Neural cell (in vitro differentiated cells): ENCODE results near the gene HDHD3. TPM values are rescaled to one million over a fixed set of nuclear protein-coding genes. Genes with fewer than 3 reads are reported as not detected.
"Not testable (repeated sequence)": the region's sequence is repeated elsewhere in the genome, so short reads cannot be mapped to it uniquely, and the experiment has no call there.

Experiments used
- H2AFZ ChIP-seq: fragments of 200-600, 300-800 bp; sonication (generic), shearing (Covaris generic); 2 replicates; pipeline ENCODE4 v1.6.0; 2014; ENCODE audit warnings: low read depth, mild to moderate bottlenecking, antibody characterized with exemption, low read length, moderate library complexity
- H3F3A ChIP-seq: fragments of 200-600 bp; shearing (Covaris generic); 2 replicates; pipeline ENCODE4 v1.6.1; 2016; ENCODE audit warnings: mild to moderate bottlenecking, moderate library complexity, mixed read lengths, antibody characterized with exemption, low read length; ENCODE audit not compliant: insufficient read depth, poor library complexity, severe bottlenecking
- H3K27ac ChIP-seq: fragments of 200-600, 300-800 bp; sonication (generic), shearing (Covaris generic); 2 replicates; pipeline ENCODE4 v1.5.1; 2014; ENCODE audit warnings: mild to moderate bottlenecking, low read length, moderate library complexity
- H3K27me3 ChIP-seq: fragments of 300-800, 200-600 bp; sonication (generic), shearing (Covaris generic); 2 replicates; pipeline ENCODE4 v1.6.0; 2014; ENCODE audit warnings: mild to moderate bottlenecking, low read depth, low read length, moderate library complexity; ENCODE audit not compliant: insufficient read depth
- H3K36me3 ChIP-seq: fragments of 300-800, 200-600 bp; sonication (generic), shearing (Covaris generic); 2 replicates; pipeline ENCODE4 v1.5.1; 2014; ENCODE audit warnings: mild to moderate bottlenecking, antibody characterized with exemption, low read length, moderate library complexity; ENCODE audit not compliant: insufficient read depth
- H3K4me2 ChIP-seq: fragments of 300-800, 200-600 bp; sonication (generic), shearing (Covaris generic); 2 replicates; pipeline ENCODE4 v1.6.0; 2014; ENCODE audit warnings: mild to moderate bottlenecking, low read length
- H3K4me3 ChIP-seq: fragments of 300-800, 200-600 bp; sonication (generic), shearing (Covaris generic); 2 replicates; pipeline ENCODE4 v1.5.1; 2014; ENCODE audit warnings: mild to moderate bottlenecking, low read length, moderate library complexity
- H3K79me2 ChIP-seq: fragments of 200-600 bp; shearing (Covaris generic); replicated peaks from 2 replicates; pipeline ENCODE4 v1.6.0; 2014; ENCODE audit warnings: mild to moderate bottlenecking, low read length, moderate library complexity; ENCODE audit not compliant: insufficient read depth
- H3K9ac ChIP-seq: fragments of 300-800, 200-600 bp; sonication (generic), shearing (Covaris generic); 2 replicates; pipeline ENCODE4 v1.6.1; 2016; ENCODE audit warnings: mild to moderate bottlenecking, low read length, mixed read lengths
- H3K9me2 ChIP-seq: fragments of 200-600 bp; shearing (Covaris generic); 2 replicates; pipeline ENCODE4 v1.6.1; 2016; ENCODE audit warnings: mild to moderate bottlenecking, low read length, mixed read lengths; ENCODE audit not compliant: insufficient read depth
- H3K9me3 ChIP-seq: fragments of 200-600, 300-800 bp; sonication (generic), shearing (Covaris generic); 2 replicates; pipeline ENCODE4 v1.6.1; 2016; ENCODE audit warnings: mild to moderate bottlenecking, mixed run types, low read length, moderate library complexity, mixed read lengths
- H4K20me1 ChIP-seq: fragments of 200-600 bp; shearing (Covaris generic); 2 replicates; pipeline ENCODE4 v1.6.1; 2016; ENCODE audit warnings: mild to moderate bottlenecking, mixed run types; ENCODE audit not compliant: insufficient read depth
- EP300 ChIP-seq: fragments of 450-650 bp; conservative IDR thresholded peaks from 2 replicates; pipeline ENCODE4 v1.6.1; 2014; ENCODE audit warnings: antibody characterized with exemption, mild to moderate bottlenecking, moderate library complexity; ENCODE audit not compliant: poor library complexity, severe bottlenecking
- EZH2 ChIP-seq: fragments of 200-600, 300-800 bp; shearing (Covaris generic), sonication (generic); IDR thresholded peaks from 2 replicates; pipeline ENCODE4 v1.6.1; 2014; ENCODE audit warnings: antibody characterized with exemption, low read length, borderline replicate concordance, mild to moderate bottlenecking; ENCODE audit not compliant: insufficient read depth, poor library complexity, severe bottlenecking
- MXI1 ChIP-seq: fragments of 450-650 bp; conservative IDR thresholded peaks from 2 replicates; pipeline ENCODE4 v1.6.1; 2014; ENCODE audit warnings: antibody characterized with exemption, mild to moderate bottlenecking; ENCODE audit not compliant: poor library complexity, severe bottlenecking
- POLR2AphosphoS5 ChIP-seq: IDR thresholded peaks from 2 replicates; pipeline ENCODE4 v1.6.1; 2012
- RAD21 ChIP-seq: fragments of 450-650 bp; conservative IDR thresholded peaks from 2 replicates; pipeline ENCODE4 v1.6.1; 2014; ENCODE audit warnings: antibody characterized with exemption, mild to moderate bottlenecking, moderate library complexity
- SMC3 ChIP-seq: fragments of 450-650 bp; conservative IDR thresholded peaks from 2 replicates; pipeline ENCODE4 v1.6.1; 2014; ENCODE audit warnings: antibody characterized with exemption, mild to moderate bottlenecking, moderate library complexity; ENCODE audit not compliant: poor library complexity
- TAF1 ChIP-seq: IDR thresholded peaks from 2 replicates; pipeline ENCODE4 v1.6.1; 2012; ENCODE audit warnings: low read depth
- polyA plus RNA-seq: library from polyadenylated mRNA; depleted of rRNA; stranded (reverse); fragments of >200 nt; gene quantifications from 2 replicates; pipeline ENCODE4 v1.2.3, GENCODE V29; 2014
- TF ChIP-seq, protein P1 (sequence below): fragments of 450-650 bp; IDR thresholded peaks from 2 replicates; pipeline ENCODE4 v1.5.1; 2014; ENCODE audit warnings: antibody characterized with exemption, mild to moderate bottlenecking, moderate library complexity; ENCODE audit not compliant: poor library complexity, severe bottlenecking
- TF ChIP-seq, protein P2 (sequence below): IDR thresholded peaks from 2 replicates; pipeline ENCODE4 v1.6.1; 2012; ENCODE audit warnings: borderline replicate concordance

HDHD3 gene
- polyA plus RNA-seq, 1 donor from 2014 or later: 31.2 TPM

DNA sequence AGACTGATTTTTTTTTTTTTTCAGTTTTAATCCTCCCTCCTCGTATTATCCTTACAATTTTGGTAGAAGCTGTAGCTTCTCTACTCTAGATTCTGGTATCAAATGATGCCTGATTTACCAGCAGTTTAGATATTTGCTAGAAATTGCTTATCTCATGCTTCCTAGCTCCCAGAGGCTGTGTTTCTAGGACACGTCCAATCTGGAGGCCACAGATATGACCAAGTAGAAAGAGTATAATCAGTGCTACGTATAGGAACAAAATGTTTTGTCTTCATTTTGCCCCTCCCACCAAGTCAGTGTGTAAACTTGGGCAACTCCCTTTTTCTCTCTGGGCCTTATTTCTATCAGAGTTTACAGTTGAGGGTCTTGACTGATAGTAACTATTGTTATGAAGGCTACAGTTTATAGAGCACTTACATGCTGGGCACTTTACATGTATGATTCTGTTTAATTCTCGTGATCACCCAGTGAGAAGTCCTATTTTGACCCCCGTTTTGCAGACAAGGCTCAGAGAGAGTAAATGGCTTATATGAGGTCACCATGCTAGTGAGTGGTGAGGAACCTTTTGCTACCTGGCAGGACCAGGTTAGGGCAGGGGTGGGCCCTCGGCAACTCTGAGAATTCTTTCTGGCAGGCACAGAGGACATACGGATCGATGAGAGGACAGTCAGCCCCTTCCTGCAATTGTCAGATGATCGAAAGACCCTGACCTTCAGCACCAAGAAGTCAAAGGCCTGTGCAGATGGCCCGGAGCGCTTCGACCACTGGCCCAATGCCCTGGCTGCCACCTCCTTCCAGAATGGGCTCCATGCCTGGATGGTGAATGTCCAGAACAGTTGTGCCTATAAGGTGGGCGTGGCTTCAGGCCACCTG lies 7.6 kb downstream of the HDHD3 start:
- Histone ChIP-seq H3K36me3 (no peaks in the 10 kb centered on the region), H3K79me2 (no peaks in the 10 kb centered on the region), H3K9ac (no peak overlapping the region), H3K9me3 (no peaks in the 10 kb centered on the region), H3F3A (no peaks in the 10 kb centered on the region), H2AFZ (no peak overlapping the region), H3K9me2 (no peaks in the 10 kb centered on the region), H3K27me3 (no peaks in the 10 kb centered on the region), H3K4me3 (no peak overlapping the region), H3K27ac (no peak overlapping the region), H4K20me1 (no peaks in the 10 kb centered on the region), H3K4me2 (no peak overlapping the region)
- TF ChIP-seq MXI1 (no peak), POLR2AphosphoS5 (no peak), SMC3 (no peak), RAD21 (no peak), EZH2 (no peak), TAF1 (no peak), EP300 (no peak)
- TF ChIP-seq, protein P1, sequence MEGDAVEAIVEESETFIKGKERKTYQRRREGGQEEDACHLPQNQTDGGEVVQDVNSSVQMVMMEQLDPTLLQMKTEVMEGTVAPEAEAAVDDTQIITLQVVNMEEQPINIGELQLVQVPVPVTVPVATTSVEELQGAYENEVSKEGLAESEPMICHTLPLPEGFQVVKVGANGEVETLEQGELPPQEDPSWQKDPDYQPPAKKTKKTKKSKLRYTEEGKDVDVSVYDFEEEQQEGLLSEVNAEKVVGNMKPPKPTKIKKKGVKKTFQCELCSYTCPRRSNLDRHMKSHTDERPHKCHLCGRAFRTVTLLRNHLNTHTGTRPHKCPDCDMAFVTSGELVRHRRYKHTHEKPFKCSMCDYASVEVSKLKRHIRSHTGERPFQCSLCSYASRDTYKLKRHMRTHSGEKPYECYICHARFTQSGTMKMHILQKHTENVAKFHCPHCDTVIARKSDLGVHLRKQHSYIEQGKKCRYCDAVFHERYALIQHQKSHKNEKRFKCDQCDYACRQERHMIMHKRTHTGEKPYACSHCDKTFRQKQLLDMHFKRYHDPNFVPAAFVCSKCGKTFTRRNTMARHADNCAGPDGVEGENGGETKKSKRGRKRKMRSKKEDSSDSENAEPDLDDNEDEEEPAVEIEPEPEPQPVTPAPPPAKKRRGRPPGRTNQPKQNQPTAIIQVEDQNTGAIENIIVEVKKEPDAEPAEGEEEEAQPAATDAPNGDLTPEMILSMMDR: no peak
- TF ChIP-seq, protein P2, sequence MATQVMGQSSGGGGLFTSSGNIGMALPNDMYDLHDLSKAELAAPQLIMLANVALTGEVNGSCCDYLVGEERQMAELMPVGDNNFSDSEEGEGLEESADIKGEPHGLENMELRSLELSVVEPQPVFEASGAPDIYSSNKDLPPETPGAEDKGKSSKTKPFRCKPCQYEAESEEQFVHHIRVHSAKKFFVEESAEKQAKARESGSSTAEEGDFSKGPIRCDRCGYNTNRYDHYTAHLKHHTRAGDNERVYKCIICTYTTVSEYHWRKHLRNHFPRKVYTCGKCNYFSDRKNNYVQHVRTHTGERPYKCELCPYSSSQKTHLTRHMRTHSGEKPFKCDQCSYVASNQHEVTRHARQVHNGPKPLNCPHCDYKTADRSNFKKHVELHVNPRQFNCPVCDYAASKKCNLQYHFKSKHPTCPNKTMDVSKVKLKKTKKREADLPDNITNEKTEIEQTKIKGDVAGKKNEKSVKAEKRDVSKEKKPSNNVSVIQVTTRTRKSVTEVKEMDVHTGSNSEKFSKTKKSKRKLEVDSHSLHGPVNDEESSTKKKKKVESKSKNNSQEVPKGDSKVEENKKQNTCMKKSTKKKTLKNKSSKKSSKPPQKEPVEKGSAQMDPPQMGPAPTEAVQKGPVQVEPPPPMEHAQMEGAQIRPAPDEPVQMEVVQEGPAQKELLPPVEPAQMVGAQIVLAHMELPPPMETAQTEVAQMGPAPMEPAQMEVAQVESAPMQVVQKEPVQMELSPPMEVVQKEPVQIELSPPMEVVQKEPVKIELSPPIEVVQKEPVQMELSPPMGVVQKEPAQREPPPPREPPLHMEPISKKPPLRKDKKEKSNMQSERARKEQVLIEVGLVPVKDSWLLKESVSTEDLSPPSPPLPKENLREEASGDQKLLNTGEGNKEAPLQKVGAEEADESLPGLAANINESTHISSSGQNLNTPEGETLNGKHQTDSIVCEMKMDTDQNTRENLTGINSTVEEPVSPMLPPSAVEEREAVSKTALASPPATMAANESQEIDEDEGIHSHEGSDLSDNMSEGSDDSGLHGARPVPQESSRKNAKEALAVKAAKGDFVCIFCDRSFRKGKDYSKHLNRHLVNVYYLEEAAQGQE: no peak

DNA sequence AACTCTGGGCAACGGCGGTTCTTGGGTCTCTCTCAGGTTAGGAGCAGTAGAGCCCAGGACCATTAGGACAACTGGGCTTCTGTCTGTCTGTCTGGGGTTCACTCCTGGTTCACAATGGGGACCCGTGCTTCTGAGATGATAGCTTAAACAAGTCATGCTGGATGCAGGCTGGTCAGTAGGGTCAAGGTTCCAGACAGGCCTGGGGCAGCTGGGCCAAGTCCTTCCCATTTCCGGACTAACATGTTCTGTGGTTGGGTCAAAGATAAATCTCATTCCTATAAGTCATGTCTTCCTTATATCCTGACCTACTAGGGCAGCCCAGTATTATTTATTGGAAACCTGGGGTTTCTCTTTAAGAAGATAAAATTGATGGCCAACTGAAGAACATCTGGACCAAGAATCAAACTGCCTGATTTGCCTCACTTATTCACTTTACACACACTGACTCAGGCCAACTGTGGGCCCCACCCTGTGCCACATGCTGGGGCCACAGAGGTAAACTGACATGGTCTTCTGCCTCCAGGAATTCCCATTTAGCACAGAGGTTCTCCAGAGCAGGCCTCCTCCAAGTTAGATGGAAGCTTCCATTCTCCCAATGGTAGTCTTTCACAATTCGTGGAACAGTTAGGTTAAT lies 8.3 kb downstream of the HDHD3 start:
- no peaks in the 10 kb centered on the region for H3K79me2 ChIP-seq
- H4K20me1 ChIP-seq: no peaks in the 10 kb centered on the region
- H3K9me2 ChIP-seq: no peaks in the 10 kb centered on the region
- H3K9me3 ChIP-seq: no peaks in the 10 kb centered on the region
- no peaks in the 10 kb centered on the region for H3F3A ChIP-seq
- TF ChIP-seq SMC3 (no peak), MXI1 (no peak), EP300 (no peak), EZH2 (no peak), TAF1 (no peak), POLR2AphosphoS5 (no peak)
- TF ChIP-seq, protein P1: no peak
- TF ChIP-seq, protein P2: no peak
- no peaks in the 10 kb centered on the region for H3K36me3 ChIP-seq
- H3K9ac ChIP-seq: no peak overlapping the region
- no peak overlapping the region for H3K4me3 ChIP-seq
- no peak overlapping the region for H2AFZ ChIP-seq
- H3K27ac ChIP-seq: no peak overlapping the region
- H3K4me2 ChIP-seq: no peak overlapping the region
- no peaks in the 10 kb centered on the region for H3K27me3 ChIP-seq

DNA sequence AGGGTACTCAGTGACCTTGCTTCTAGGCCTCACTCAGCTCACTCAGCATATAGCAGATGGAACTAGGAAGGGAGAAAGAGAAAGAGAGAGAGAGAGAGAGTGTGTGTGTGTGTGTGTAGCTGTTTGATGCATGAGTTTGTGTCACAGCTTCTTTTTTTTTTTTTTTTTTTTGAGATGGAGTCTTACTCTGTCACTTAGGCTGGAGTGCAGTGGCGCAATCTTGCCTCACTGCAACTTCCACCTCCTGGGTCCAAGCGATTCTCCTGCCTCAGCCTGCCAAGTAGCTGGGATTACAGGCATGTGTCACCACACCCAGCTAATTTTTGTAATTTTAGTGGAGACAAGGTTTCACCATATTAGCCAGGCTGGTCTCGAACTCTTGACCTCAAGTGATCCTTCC lies 11.1 kb downstream of the HDHD3 start:
- H2AFZ ChIP-seq, H3K79me2 ChIP-seq, H3K9ac ChIP-seq, H3K4me3 ChIP-seq, H3K27ac ChIP-seq, H3K9me3 ChIP-seq, H3K9me2 ChIP-seq, H3K27me3 ChIP-seq, H3K36me3 ChIP-seq, H3K4me2 ChIP-seq, H4K20me1 ChIP-seq, H3F3A ChIP-seq: not testable (repeated sequence)
